Ascending aorta (tissue), 2 donors: Measurements from ENCODE around the gene TDRD12. TPM values are rescaled to one million over a fixed set of nuclear protein-coding genes. Genes with fewer than 3 reads are reported as not detected.

ENCODE experiments used
- DNase-seq, 2 donors: peaks; one replicate each; pipeline ENCODE4 v3.0.0-alpha.2; 2019; ENCODE audit warnings: low spot score in 2 of 2
- H3K27ac ChIP-seq, 2 donors: fragments of 200-600 bp; sonication (generic); one replicate each; pipeline ENCODE4 v1.5.1; 2016 to 2017; ENCODE audit warnings: mild to moderate bottlenecking in 1 of 2
- H3K27me3 ChIP-seq: fragments of 200-600 bp; sonication (generic); one replicate; pipeline ENCODE4 v1.5.1; 2017
- H3K36me3 ChIP-seq, 2 donors: fragments of 200-600 bp; sonication (generic); one replicate each; pipeline ENCODE4 v1.5.1; 2016
- H3K4me1 ChIP-seq, 2 donors: fragments of 200-600 bp; sonication (generic); one replicate each; pipeline ENCODE4 v1.5.1; 2016 to 2017; ENCODE audit warnings: mild to moderate bottlenecking in 1 of 2
- H3K4me3 ChIP-seq, 2 donors: fragments of 200-600 bp; sonication (generic); one replicate each; pipeline ENCODE4 v1.5.1; 2016 to 2017; ENCODE audit warnings: mild to moderate bottlenecking in 1 of 2
- H3K9me3 ChIP-seq, 2 donors: fragments of 200-600 bp; sonication (generic); one replicate each; pipeline ENCODE4 v1.5.1; 2016
- CTCF ChIP-seq, 3 experiments: fragments of 200-600 bp in 2 of 3; fragments of 450-650 bp in 1 of 3; sonication (generic) in 2 of 3; IDR thresholded peaks; one replicate each; pipeline ENCODE4 v1.5.1; 2016 to 2019; ENCODE audit warnings: antibody characterized with exemption in 3 of 3, mild to moderate bottlenecking in 1 of 3, moderate library complexity in 1 of 3
- intact Hi-C: fragments of 100-400 bp; cut with DNase I; formaldehyde crosslinking; loops from one replicate; pipeline ENCODE4 v1.15.1; 2023
- total RNA-seq: library from RNA; depleted of rRNA; stranded (reverse); fragments of >200 nt; gene quantifications from one replicate; pipeline ENCODE4 v1.1.0, GENCODE V29; 2016

TDRD12 gene
- total RNA-seq, 1 donor from 2014 or later = 0.11 TPM

- no peaks in the 10 kb centered on the region for H3K36me3 ChIP-seq
- no peak for TF ChIP-seq CTCF (IDR thresholded peaks at IDR 0.05)
- H3K9me3 ChIP-seq = no peaks in the 10 kb centered on the region
- H3K4me1 ChIP-seq = no peaks in the 10 kb centered on the region
- H3K4me3 ChIP-seq = no peak overlapping the region
- intact Hi-C loops = no loop called here
- H3K27ac ChIP-seq = no peak overlapping the region
- DNase-seq = no peak
- H3K27me3 ChIP-seq = no peaks in the 10 kb centered on the region
Observed at GRCh38 chr19:32822916-32823746, 103.6 kb downstream of the TDRD12 start.

GRCh38 chr19:32823747-32824102 lies 104.2 kb downstream of the TDRD12 start:
- H3K36me3 ChIP-seq = no peaks in the 10 kb centered on the region
- H3K4me3 ChIP-seq = no peak overlapping the region
- DNase-seq = no peak
- no peak for TF ChIP-seq CTCF (IDR thresholded peaks at IDR 0.05)
- no peaks in the 10 kb centered on the region for H3K9me3 ChIP-seq
- H3K4me1 ChIP-seq = no peaks in the 10 kb centered on the region
- intact Hi-C loops = no loop called here
- no peaks in the 10 kb centered on the region for H3K27me3 ChIP-seq
- H3K27ac ChIP-seq = no peak overlapping the region

- Histone ChIP-seq H3K4me1 (no peaks in the 10 kb centered on the region), H3K9me3 (no peaks in the 10 kb centered on the region), H3K36me3 (peaks cover 0 to 5% of the 10 kb centered on the region in 2 donors), H3K27ac (no peak overlapping the region), H3K27me3 (no peaks in the 10 kb centered on the region), H3K4me3 (no peak overlapping the region)
- intact Hi-C loops = no loop called here
- TF ChIP-seq CTCF (IDR thresholded peaks at IDR 0.05) = no peak
- DNase-seq = no peak
Observed at GRCh38 chr19:32824191-32824751, 104.7 kb downstream of the TDRD12 start.

GRCh38 chr19:32824916-32825608 lies 105.5 kb downstream of the TDRD12 start:
- no peak for DNase-seq
- Histone ChIP-seq H3K9me3 (no peaks in the 10 kb centered on the region), H3K27ac (no peak overlapping the region), H3K27me3 (no peaks in the 10 kb centered on the region), H3K36me3 (peaks cover 0 to 9% of the 10 kb centered on the region in 2 donors), H3K4me1 (no peaks in the 10 kb centered on the region), H3K4me3 (no peak overlapping the region)
- intact Hi-C loops = no loop called here
- no peak for TF ChIP-seq CTCF (IDR thresholded peaks at IDR 0.05)

GRCh38 chr19:32828139-32828538 lies 108.6 kb downstream of the TDRD12 start:
- DNase-seq = no peak
- Histone ChIP-seq H3K27ac (no peak overlapping the region), H3K4me1 (no peaks in the 10 kb centered on the region), H3K4me3 (no peak overlapping the region), H3K36me3 (peaks cover 0 to 16% of the 10 kb centered on the region in 2 donors), H3K9me3 (no peaks in the 10 kb centered on the region), H3K27me3 (no peaks in the 10 kb centered on the region)
- intact Hi-C loops = no loop called here
- no peak for TF ChIP-seq CTCF (IDR thresholded peaks at IDR 0.05)
